Measurements from ENCODE around the gene PORCN. TPM values are rescaled to one million over a fixed set of nuclear protein-coding genes. Genes with fewer than 3 reads are reported as not detected.

Gene PORCN
- total RNA-seq, 4 donors from 2014 or later, result 3.7 to 11.4 (median 5.2) TPM

- DNase-seq, result no peak
- no peak overlapping the region for H3K4me3 ChIP-seq
- no peaks in the 10 kb centered on the region for H3K27me3 ChIP-seq
- no peaks in the 10 kb centered on the region for H3K4me1 ChIP-seq
- H3K27ac ChIP-seq, result no peak overlapping the region
- peaks cover 0 to 19% (median 0%) of the 10 kb centered on the region in 3 donors for H3K36me3 ChIP-seq
- no peak for TF ChIP-seq CTCF (IDR thresholded peaks at IDR 0.05)
- TF ChIP-seq POLR2A (IDR thresholded peaks at IDR 0.05), result no peak
- H3K9me3 ChIP-seq, result no peaks in the 10 kb centered on the region
Observed at GRCh38 chrX:48558271-48558670, 49.5 kb downstream of the PORCN start.

GRCh38 chrX:48559636-48560035 is 50.8 kb downstream of the PORCN start:
- Histone ChIP-seq H3K9me3 (no peaks in the 10 kb centered on the region), H3K27ac (no peak overlapping the region), H3K27me3 (no peaks in the 10 kb centered on the region), H3K4me1 (no peaks in the 10 kb centered on the region), H3K4me3 (no peak overlapping the region), H3K36me3 (peaks cover 0 to 19% (median 0%) of the 10 kb centered on the region in 3 donors)
- DNase-seq, result no peak
- TF ChIP-seq POLR2A (IDR thresholded peaks at IDR 0.05), result no peak

GRCh38 chrX:48560056-48560455 is 51.3 kb downstream of the PORCN start:
- H3K9me3 ChIP-seq, result no peaks in the 10 kb centered on the region
- no peaks in the 10 kb centered on the region for H3K4me1 ChIP-seq
- TF ChIP-seq CTCF (IDR thresholded peaks at IDR 0.05) (no peak), POLR2A (IDR thresholded peaks at IDR 0.05) (no peak)
- DNase-seq, result no peak
- H3K36me3 ChIP-seq, result peaks cover 0 to 19% (median 0%) of the 10 kb centered on the region in 3 donors
- H3K27me3 ChIP-seq, result no peaks in the 10 kb centered on the region
- H3K4me3 ChIP-seq, result no peak overlapping the region
- H3K27ac ChIP-seq, result no peak overlapping the region

GRCh38 chrX:48560681-48561080 is 51.9 kb downstream of the PORCN start:
- H3K4me1 ChIP-seq, result no peaks in the 10 kb centered on the region
- H3K27me3 ChIP-seq, result no peaks in the 10 kb centered on the region
- DNase-seq, result no peak
- no peak for TF ChIP-seq CTCF (IDR thresholded peaks at IDR 0.05)
- no peak for TF ChIP-seq POLR2A (IDR thresholded peaks at IDR 0.05)
- peaks cover 0 to 19% (median 0%) of the 10 kb centered on the region in 3 donors for H3K36me3 ChIP-seq
- H3K27ac ChIP-seq, result no peak overlapping the region
- no peak overlapping the region for H3K4me3 ChIP-seq
- no peaks in the 10 kb centered on the region for H3K9me3 ChIP-seq

- Histone ChIP-seq H3K36me3 (no peaks in the 10 kb centered on the region), H3K4me1 (peaks cover 0 to under 1% (median 0%) of the 10 kb centered on the region in 4 donors), H3K27me3 (no peaks in the 10 kb centered on the region), H3K4me3 (no peak overlapping the region), H3K9me3 (no peaks in the 10 kb centered on the region), H3K27ac (no peak overlapping the region)
- no peak for TF ChIP-seq POLR2A (IDR thresholded peaks at IDR 0.05)
- TF ChIP-seq CTCF (IDR thresholded peaks at IDR 0.05), result no peak
- DNase-seq, result no peak
Observed at GRCh38 chrX:48569958-48570357, 61.2 kb downstream of the PORCN start.

Other genes with a start within 250 kb of the PORCN start
- not detected for gene SSX3, start 152.3 kb upstream of the PORCN start, total RNA-seq
- not detected for gene SSX4, start 125.5 kb upstream of the PORCN start, total RNA-seq
- gene SSX4B, start 97.0 kb upstream of the PORCN start, total RNA-seq, result not detected
- gene SLC38A5, start 38.7 kb upstream of the PORCN start, total RNA-seq, result 10 to 100 TPM in 3 of 4 donors, 1 to 10 TPM in 1; 9.1 to 26.4 (median 10.9) TPM
- 10 to 100 TPM; 12.5 to 67.7 (median 26.4) TPM for gene FTSJ1, start 32.8 kb upstream of the PORCN start, total RNA-seq
- gene EBP, start 12.8 kb downstream of the PORCN start, total RNA-seq, result 100 to 1,000 TPM in 3 of 4 donors, 10 to 100 TPM in 1; 47.0 to 189 (median 134) TPM
- 10 to 100 TPM in 2 of 4 donors, 1 to 10 TPM in 2; 9.3 to 14.9 (median 11.3) TPM for gene TBC1D25, start 30.7 kb downstream of the PORCN start, total RNA-seq
- gene RBM3, start 65.5 kb downstream of the PORCN start, total RNA-seq, result 100 to 1,000 TPM; 118 to 178 (median 151) TPM
- 100 to 1,000 TPM in 2 of 4 donors, 10 to 100 TPM in 2; 95.1 to 218 (median 107) TPM for gene WDR13, start 88.5 kb downstream of the PORCN start, total RNA-seq
- 10 to 100 TPM in 1 of 4 donors, 1 to 10 TPM in 3; 3.5 to 45.4 (median 7.6) TPM for gene WAS, start 174.8 kb downstream of the PORCN start, total RNA-seq
- 1 to 10 TPM; 2.5 to 7.4 (median 4.2) TPM for gene SUV39H1, start 187.7 kb downstream of the PORCN start, total RNA-seq